ENCODE measurements around the gene FER1L5.

Gene FER1L5

DNA sequence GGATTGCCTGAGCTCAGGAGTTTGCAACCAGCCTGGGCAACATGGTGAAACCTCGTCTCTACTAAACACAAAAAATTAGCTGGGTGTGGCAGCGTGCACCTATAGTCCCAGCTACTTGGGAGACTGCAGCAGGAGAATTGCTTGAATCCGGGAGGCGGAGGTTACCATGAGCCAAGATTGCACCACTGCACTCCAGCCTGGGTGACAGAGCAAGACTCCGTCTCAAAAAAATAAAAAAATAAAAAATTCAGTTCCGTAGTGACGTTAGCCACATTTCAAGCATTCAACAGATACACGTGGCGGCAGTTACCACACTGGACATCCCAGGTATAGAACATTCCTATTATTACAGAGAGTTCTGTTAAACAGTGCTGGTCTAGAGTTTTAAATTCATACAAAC, 8.9 kb upstream of the FER1L5 start:
- H3K4me3 ChIP-seq (ENCODE audit: low read length) = no peak overlapping the region
- DNase-seq (ENCODE audit: low read depth) = no peak
- no peak for TF ChIP-seq CTCF (IDR thresholded peaks at IDR 0.05; ENCODE audit: insufficient read depth, low read depth, low read length, missing control alignments)

DNA sequence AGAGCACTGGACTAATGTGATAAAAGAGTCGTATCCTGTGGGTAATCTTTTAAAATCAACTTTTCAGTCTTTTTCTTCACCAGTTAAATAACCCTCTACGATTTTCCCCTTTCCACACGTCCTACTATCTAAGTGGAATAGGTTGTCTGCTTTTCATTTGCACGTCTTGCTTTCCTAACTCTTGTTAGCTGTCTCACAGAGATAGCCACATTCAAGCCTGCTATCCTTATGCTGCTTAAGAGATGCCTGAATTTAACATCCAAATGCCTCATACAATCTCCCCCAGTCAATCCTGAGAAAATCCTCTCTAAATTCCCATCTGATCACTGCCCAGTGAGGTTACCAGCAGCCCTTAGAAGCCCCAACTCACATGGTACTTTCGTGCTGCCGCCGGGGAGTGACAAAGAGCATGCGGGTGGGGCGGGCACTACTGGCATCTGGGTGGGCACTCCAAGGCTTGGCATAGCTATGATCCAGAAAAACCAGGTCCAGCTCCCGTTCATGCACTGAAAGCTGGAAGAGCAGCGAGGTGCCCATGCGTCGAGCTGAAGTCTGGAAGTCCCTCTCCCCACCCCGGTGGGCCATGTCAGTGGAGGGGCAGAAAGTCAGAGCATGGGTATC, 5.9 kb upstream of the FER1L5 start:
- DNase-seq (ENCODE audit: low read depth) = peak; percentile 15
- TF ChIP-seq CTCF (IDR thresholded peaks at IDR 0.05; ENCODE audit: insufficient read depth, low read depth, low read length, missing control alignments) = no peak
- peak overlapping the region; percentile 69 for H3K4me3 ChIP-seq (ENCODE audit: low read length)

GRCh38 chr2:96637385-96638143, 5.0 kb upstream of the FER1L5 start:
- peak; percentile 80 for DNase-seq (ENCODE audit: low read depth)
- no peak for TF ChIP-seq CTCF (IDR thresholded peaks at IDR 0.05; ENCODE audit: insufficient read depth, low read depth, low read length, missing control alignments)

DNA sequence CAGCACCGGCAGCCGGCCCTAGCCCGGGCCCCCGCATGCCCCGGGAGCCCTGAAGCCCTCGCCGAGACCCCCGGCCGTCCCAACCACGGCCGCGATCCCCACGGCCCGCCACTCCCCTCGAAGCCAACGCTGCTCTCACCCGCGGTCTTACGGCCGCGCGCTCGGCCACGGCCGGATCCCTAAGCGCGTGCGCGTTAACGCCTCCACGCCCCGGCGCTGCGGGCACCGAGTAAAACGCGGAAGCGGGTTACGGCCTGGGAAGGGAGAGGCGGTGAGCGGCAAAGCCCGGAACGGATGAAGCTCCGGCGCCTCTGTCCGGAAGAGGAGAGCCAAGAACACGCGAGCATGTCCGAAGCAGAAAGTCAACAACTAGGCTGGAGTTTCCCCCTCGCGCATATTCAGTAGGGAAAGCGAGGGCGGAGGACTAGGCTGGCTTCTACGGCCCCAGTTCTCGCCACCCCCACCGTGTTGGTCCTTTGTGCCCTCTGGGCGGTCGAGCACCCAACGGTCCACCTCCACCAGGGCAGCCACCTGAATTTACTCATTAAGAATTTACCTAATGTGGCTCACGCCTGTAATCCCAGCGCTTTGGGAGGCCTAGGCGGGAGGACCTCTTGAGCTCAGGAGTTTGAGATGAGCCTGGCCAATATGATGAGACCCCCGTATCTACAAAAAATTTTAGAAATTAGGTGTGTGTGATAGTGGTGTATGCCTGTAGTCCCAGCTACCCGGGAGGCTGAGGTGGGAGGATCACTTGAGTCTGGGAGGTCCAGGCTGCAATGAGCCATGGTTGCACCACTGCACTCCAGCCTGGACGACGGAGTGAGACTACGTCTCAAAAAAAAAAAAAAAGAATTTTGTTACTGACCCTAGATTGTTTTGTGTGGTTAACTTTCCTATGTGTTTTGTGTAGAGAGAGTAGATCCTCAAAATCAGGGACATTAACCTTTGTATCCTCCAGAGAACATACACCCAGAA, 4.1 kb upstream of the FER1L5 start, which contains the start of gene KANSL3:
Gene KANSL3 (minus strand): TSS at position 169 of the 978 bp plus-strand sequence. CDS start 1,177 bp downstream, outside the sequence.
- no peak for TF ChIP-seq CTCF (IDR thresholded peaks at IDR 0.05; ENCODE audit: insufficient read depth, low read depth, low read length, missing control alignments)
- peak; percentile 97 for DNase-seq (ENCODE audit: low read depth)
- H3K4me3 ChIP-seq (ENCODE audit: low read length) = peak within 1 kb of the TSS; percentile 69

More at GRCh38 chr2:96637385-96638143, 5.0 kb upstream of the FER1L5 start:
- peak overlapping the region; percentile 69 for H3K4me3 ChIP-seq (ENCODE audit: low read length)

- no peak overlapping the region for H3K4me3 ChIP-seq (ENCODE audit: low read length)
- no peak for TF ChIP-seq CTCF (IDR thresholded peaks at IDR 0.05; ENCODE audit: insufficient read depth, low read depth, low read length, missing control alignments)
- DNase-seq (ENCODE audit: low read depth) = no peak
Observed at GRCh38 chr2:96647681-96648080, 5.1 kb downstream of the FER1L5 start.

DNA sequence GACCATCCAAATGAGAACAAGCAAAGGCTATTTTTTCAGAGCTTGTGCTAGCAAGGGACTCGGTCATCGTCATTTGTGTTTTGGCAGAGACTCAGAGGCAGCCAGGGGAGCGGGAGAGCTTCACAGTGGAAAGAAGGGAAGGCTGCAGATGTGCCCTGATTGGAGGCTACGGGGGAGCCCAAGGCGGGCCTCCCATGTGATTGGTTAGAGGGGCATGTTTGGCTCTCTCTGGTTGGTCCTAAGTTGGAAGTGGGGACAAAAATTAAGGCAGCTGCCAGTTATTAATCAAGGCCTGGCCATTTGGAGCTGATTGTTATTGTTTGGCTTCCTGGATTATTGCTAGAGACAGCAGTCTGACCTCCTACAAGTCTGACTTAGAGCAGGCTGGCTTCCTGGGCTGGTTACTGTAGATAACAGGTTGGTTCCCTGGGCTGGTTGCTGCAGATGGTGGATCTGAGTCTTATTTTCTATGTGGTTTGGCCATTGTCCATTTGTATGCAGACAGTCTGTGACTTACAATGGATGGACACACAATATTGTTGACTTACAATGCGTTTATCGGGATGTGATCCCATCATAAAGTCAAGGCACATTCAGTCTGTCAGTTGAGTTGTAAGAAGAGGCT, 5.9 kb downstream of the FER1L5 start:
- no peak for TF ChIP-seq CTCF (IDR thresholded peaks at IDR 0.05; ENCODE audit: insufficient read depth, low read depth, low read length, missing control alignments)
- H3K4me3 ChIP-seq (ENCODE audit: low read length) = no peak overlapping the region
- no peak for DNase-seq (ENCODE audit: low read depth)

Data from epithelial cell of esophagus (primary cell).